ENCODE measurements around the gene GPX6.
"Not testable (repeated sequence)": the region's sequence is repeated elsewhere in the genome, so short reads cannot be mapped to it uniquely, and the experiment has no call there.

Gene GPX6

DNA sequence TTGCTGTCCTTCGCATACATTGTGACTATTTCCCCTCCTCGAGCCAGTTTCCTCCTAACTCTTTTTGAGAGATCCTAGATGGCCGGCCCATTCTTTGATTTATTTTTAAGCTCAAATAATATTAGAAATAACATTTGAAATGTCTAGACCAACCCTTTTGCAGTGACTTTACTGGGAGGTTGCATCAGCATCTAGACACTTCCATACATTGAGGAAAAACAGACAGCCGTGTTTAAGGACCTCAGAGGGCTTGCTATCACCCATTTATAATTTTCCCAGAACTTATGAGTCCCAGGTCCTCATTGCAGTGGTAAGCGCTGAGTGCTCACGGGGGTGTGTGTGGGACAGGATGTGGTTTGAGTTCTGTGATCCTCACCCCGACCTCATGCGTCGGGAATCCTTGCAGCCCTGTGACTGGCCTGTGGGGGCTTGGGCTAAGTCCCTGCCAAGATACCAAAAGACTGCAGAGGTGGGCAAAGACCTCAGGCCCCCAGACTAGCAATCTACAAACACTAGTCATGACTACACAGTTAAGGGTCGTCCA, 10.0 kb upstream of the GPX6 start, which contains the start of gene GPX5:
Gene GPX5, plus strand, starts transcription at position 386 of the 544 bp plus-strand sequence. Its CDS starts 133 bp downstream, at position 519.
- no peak for DNase-seq (ENCODE audit: insufficient read length, low spot score)
- no peak for FAIRE-seq

GRCh38 chr6:28523241-28523622, 7.6 kb upstream of the GPX6 start:
- FAIRE-seq (no peak), DNase-seq (ENCODE audit: insufficient read length, low spot score) (no peak)

GRCh38 chr6:28522594-28523240, 7.1 kb upstream of the GPX6 start:
- DNase-seq (ENCODE audit: insufficient read length, low spot score) (no peak), FAIRE-seq (no peak)

DNA sequence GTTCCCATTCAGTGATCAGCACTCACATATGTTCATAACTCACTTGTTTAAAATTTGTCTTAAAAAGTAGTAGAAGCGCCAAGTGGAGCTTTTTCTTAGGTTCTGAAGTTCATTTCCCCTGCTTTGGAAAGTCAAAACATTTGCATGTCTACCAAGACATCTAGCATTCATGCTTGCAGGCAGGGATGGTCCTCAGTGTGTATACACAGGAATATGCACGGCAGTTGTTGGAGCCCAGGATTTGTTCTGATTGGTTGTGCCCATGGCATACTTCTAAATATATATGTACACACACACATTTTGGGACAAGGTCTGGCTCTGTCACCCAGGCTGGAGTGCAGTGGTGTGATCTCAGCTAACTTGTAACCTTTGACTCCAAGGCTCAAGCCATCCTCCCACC, 2.4 kb upstream of the GPX6 start:
- FAIRE-seq = no peak
- no peak for DNase-seq (ENCODE audit: insufficient read length, low spot score)

- FAIRE-seq = not testable (repeated sequence)
Observed at GRCh38 chr6:28512387-28512786, 3.2 kb downstream of the GPX6 start.

GRCh38 chr6:28511628-28512300, 3.8 kb downstream of the GPX6 start:
- DNase-seq (ENCODE audit: insufficient read length, low spot score) (no peak), FAIRE-seq (no peak)

More at GRCh38 chr6:28512387-28512786, 3.2 kb downstream of the GPX6 start:
- DNase-seq (ENCODE audit: insufficient read length, low spot score) = not testable (repeated sequence)

DNA sequence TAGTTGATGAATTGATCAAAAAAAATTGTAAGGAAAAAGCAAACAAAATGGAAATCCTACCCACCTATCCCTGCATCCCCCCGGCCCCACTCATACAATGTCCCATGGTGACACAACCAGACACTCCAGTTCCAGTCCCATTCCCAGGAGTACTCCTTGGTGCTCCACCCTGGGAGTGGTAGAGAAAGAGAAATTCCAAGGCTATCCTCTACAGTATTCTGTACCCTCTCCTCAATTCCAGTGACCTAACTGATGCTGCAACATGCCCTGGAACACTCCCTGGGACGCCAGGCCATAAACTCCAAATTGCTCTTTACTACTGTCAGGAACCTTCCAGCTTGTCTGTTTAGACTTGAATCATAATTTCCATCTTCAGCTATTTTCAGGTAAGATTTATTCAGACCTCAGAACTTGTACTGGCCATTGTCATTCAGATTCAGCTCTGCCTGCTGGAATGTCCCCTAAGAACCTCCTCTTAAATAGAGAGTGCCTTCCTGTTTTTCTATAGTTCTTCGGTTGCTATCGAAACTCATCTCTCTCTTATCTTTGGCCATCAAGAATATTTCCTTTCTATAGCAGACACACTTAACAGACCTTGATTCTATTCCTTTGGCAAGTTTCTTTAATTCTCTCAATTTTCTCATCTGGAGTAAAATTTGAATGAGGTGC, 8.7 kb downstream of the GPX6 start:
- no peak for DNase-seq (ENCODE audit: insufficient read length, low spot score)
- FAIRE-seq = no peak

DNA sequence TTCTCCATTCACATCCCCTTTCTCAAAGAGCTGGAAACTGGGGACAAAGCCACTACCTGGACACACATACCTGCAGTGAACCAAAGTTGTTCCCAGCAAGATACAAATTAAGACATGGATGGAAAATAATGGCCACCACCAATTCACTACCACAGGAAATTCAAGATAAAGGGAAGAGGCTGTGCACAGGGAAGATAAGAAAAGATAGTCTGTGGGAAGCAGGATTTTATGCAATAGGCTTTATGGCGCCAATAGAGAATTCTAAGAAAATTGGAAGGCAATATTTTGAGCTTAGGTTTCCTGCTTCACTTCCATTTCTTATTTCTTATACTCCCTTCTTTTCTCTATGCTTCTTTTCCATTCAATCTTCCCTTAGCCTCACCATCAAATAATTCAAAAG, 9.9 kb downstream of the GPX6 start:
- DNase-seq (ENCODE audit: insufficient read length, low spot score) (no peak), FAIRE-seq (no peak)

DNA sequence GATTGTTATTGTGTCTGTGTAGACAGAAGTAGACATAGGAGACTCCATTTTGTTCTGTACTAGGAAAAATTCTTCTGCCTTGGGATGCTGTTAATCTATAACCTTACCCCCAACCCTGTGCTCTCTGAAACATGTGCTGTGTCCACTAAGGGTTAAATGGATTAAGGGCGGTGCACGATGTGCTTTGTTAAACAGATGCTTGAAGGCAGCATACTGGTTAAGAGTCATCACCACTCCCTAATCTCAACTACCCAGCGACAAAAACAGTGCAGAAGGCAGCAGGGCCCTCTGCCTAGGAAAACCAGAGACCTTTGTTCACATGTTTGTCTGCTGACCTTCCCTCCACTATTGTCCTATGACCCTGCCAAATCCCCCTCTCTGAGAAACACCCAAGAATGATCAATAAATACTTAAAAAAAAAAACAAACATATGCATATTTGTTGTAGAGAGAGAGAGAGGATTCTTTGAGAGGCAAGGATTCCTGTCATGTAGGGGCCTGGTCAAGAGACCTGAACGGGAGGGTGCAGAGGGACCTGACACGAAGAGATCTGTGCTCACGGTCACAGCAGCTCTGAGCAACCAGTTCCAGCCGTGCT, 12.8 kb downstream of the GPX6 start:
- not testable (repeated sequence) for FAIRE-seq

GRCh38 chr6:28502136-28502535, 13.5 kb downstream of the GPX6 start:
- FAIRE-seq; DNase-seq (ENCODE audit: insufficient read length, low spot score): not testable (repeated sequence)

More for the DNA sequence above, 12.8 kb downstream of the GPX6 start:
- DNase-seq (ENCODE audit: insufficient read length, low spot score) = not testable (repeated sequence)

DNA sequence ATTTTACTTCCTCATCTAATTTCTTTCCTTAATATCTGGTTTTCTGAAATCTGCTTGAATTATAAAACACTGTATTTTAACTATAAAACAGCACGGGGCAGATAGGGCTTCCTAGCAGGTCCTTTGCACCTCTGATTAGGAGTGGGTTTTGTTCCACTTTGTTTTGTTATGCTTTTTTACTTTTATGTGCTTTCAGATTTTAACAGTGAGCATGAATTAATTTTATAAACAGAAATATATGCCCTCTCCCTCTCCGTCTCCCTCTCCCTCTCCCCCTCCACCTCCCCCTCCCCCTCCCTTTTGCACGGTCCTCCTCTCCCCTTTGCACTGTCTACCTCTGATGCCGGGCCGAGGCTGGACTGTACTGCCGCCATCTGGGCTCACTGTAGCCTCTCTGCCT, 14.3 kb downstream of the GPX6 start:
- DNase-seq (ENCODE audit: insufficient read length, low spot score) (no peak), FAIRE-seq (no peak)

- FAIRE-seq = no peak
- DNase-seq (ENCODE audit: insufficient read length, low spot score) = no peak
Observed at GRCh38 chr6:28497893-28498292, 17.7 kb downstream of the GPX6 start.

DNA sequence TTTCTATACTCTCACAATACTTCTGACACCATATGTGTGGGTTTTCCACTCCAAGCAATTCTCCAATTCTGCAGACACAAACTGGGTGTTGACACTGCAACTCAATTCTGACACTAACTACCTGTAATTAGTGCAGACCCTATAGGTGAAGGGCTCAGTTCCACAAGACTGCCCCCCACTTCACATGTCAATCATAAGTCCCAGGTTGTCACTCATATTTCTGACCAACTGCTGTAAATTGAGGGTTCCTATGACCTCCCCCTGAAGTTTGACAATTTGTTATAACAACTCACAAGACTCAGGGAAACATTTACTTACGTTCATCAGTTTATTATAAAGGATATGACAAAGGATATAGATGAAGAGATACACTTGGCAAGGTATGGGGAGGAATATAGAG, 18.3 kb downstream of the GPX6 start:
- FAIRE-seq (no peak), DNase-seq (ENCODE audit: insufficient read length, low spot score) (no peak)

DNA sequence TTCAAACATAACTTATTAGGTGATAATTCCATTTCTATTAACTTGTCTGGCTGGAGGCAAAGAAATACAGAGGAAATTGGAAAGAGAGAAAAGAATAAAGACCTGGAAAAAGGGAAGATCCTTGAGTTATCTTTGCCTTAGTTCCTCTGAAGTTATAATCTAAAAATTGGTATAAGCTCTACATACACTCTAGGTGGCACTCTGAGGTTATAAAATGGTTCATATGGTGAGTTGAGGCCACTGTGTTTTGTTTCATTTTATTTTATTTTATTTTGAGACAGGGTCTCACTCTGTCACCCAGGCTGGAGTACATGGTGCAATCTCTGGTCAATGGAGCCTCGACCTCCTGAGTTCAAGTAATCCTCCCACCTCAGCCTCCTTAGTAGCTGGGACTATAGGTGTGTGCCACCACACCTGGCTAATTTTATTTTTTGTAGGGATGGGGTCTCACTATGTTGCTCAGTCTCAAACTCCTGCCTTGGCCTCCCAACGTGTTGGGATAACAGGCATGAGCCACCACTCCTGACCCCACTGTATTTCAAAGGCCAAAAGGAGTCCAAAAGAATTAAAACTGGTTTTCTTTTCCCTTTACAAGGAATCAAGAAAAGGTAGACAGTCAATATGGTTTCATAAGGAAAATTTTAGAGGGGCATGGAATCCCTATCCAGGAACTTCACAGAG, 19.4 kb downstream of the GPX6 start:
- no peak for DNase-seq (ENCODE audit: insufficient read length, low spot score)
- FAIRE-seq = no peak

GRCh38 chr6:28491984-28492317, 23.6 kb downstream of the GPX6 start:
- no peak for FAIRE-seq

DNA sequence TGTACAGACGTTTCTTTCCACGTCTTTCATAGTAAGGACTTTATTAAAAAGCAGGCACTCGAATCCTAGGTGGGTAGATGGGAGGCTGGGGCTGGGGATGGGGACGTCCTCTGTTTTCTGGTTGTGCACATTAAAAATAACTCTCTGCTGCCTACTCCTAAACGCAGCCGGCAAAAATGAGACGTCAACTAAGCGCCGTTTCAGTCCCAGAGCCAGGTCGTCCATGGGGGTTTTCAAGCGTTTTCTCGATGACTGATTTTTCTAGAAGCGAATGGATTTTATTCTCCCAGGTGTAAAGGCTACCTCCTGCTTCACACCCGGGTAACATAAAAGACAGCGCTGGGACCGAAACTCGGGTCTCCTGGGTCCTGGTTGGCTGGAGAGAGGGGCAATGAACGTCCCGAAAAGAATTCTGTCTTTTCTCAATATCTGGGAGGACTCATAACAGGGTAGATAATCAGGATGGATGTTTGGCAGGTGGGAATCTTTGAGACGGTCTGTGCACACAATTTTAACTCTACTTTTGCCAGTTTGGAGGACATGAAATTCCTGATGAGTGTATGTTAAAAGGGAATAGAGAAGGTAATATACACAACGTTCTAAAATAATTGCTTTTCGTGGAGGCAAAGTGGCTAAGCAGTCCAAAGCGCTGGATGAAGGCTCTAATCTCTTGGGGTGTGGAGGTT, 25.2 kb downstream of the GPX6 start:
- peak; percentile 63 for FAIRE-seq
- no peak for DNase-seq (ENCODE audit: insufficient read length, low spot score)

More at GRCh38 chr6:28491984-28492317, 23.6 kb downstream of the GPX6 start:
- DNase-seq (ENCODE audit: insufficient read length, low spot score) = no peak

DNA sequence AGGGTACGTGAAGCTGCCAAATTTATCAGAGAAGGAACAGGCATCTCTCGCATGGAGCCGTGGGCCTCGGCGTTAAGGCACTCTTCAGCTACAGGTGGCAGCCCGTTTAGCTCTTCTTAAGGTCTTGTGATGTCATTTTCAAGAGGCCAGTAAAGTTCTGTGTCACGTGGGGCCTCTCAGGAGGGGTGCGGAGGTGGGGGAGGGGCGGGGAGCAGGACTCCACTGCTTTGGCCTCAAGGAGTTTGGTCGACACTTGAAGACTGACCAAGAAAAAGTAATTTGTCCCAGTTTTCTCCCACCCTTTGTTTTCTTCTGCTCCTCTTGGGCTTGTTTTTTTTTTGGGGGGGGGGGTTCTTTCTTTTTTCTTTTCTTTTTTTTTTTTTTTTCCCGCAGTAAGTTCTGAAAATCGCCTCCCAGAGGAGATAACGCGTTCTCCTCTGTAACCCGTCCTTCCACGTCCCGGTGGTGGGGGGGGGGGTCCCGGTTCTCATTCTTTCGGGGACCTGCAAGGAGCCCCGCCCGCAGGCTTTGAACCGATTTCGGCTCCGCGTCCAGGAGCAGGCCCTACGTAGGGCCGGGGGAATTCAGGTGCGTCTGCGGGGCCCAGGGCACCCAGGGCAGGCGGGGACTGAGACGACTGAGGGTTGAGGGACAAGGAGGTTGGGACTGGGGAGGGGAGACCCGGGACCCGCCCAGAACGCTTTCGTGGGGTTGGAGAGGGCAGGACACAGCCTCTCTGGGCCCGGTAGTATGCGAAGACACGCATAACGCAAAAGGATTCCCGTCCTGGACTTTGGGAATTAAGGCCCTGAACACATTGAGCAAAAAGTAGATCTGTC, 26.0 kb downstream of the GPX6 start:
- FAIRE-seq = peak; percentile 91

DNA sequence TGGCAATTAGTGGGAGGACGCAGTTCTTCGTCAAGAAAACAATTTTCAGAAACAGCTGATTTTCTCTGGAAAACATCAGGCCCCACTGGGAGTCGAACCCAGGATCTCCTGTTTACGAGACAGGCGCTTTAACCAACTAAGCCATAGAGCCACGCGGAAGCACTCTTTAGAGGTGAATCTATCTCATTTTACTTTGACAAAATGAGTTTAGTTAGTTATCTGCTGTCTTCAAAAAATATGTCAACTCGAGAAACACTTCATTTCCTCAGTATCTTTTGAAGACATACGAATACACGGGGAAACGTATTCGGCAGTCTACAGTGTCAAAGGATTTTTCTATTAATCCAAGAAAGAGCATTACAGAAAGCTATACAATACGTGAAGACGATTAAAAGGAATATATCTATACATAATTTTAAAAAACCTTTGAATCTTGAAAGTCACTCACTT, 26.7 kb downstream of the GPX6 start:
- DNase-seq (ENCODE audit: insufficient read length, low spot score) (no peak), FAIRE-seq (peak; percentile 85)

More for the DNA sequence above, 26.0 kb downstream of the GPX6 start:
- DNase-seq (ENCODE audit: insufficient read length, low spot score) = peak; percentile 62
